ENCODE measurements around the gene RTN4RL1. TPM values are rescaled to one million over a fixed set of nuclear protein-coding genes. Genes with fewer than 3 reads are reported as not detected.

RTN4RL1 gene
- total and polyA plus RNA-seq, 7 donors = under 0.01 to 0.71 (median 0.48) TPM; not detected in 1

DNA sequence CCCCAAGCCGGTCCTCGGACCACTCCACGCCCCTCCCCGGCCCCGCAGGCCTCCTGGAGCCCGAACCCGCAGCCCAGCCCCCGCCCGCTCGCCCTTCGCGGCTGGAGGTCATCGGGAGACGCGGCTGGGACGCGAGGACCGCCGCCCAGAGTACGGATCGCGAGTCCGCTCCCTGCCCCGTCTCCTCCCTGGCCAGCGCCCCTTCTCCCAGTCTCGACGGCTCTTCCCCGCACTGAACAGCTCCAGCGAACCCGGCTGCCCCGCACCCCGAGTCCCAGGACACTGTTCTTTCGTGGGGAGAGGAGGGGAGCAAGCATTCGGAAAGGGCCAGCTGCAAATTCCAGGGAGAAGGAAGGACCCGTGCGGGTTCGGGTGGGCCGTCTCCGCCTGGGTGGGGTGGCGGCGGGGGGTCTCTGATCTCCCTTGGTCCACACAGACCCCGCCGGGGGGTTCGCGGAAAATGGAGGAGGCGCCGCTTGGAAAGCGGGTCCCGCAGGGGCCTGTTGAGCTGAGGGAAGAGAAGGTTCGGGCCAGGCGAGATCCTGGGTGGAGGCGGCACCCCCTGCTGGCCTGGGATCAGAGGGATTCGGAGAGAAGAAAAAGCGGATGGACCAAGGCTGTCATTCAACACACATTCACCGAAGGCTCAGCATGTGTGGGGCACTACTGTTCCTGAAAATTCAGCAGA is 632 bp upstream of the RTN4RL1 start:
- peak overlapping the region in 2 of 4 donors; percentile 19 to 20 for H3K27ac ChIP-seq
- H3K9me3 ChIP-seq = no peaks in the 10 kb centered on the region
- peak; percentile 83 for DNase-seq
- H3K27me3 ChIP-seq = peaks cover 20 to 74% (median 34%) of the 10 kb centered on the region in 3 donors
- H3K36me3 ChIP-seq = no peaks in the 10 kb centered on the region
- TF ChIP-seq, protein P1, sequence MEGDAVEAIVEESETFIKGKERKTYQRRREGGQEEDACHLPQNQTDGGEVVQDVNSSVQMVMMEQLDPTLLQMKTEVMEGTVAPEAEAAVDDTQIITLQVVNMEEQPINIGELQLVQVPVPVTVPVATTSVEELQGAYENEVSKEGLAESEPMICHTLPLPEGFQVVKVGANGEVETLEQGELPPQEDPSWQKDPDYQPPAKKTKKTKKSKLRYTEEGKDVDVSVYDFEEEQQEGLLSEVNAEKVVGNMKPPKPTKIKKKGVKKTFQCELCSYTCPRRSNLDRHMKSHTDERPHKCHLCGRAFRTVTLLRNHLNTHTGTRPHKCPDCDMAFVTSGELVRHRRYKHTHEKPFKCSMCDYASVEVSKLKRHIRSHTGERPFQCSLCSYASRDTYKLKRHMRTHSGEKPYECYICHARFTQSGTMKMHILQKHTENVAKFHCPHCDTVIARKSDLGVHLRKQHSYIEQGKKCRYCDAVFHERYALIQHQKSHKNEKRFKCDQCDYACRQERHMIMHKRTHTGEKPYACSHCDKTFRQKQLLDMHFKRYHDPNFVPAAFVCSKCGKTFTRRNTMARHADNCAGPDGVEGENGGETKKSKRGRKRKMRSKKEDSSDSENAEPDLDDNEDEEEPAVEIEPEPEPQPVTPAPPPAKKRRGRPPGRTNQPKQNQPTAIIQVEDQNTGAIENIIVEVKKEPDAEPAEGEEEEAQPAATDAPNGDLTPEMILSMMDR (IDR thresholded peaks at IDR 0.05) = peak; percentile 55 to 74 (median 60)
- TF ChIP-seq POLR2AphosphoS5 (IDR thresholded peaks at IDR 0.05) = no peak
- WGBS, 2 donors = 1 to 2% methylated on average over 55 of the region's 55 CpGs
- H3K4me3 ChIP-seq = peak overlapping the region; percentile 21 to 55 (median 48)
- peaks cover 0 to 38% (median 38%) of the 10 kb centered on the region in 4 donors for H3K4me1 ChIP-seq
- intact Hi-C loops (cut with DNase I) = loop anchor here (1.0 to 2.0 kb wide), 2 partner anchors 27 to 117 kb away; no protein-coding TSS in a partner anchor

DNA sequence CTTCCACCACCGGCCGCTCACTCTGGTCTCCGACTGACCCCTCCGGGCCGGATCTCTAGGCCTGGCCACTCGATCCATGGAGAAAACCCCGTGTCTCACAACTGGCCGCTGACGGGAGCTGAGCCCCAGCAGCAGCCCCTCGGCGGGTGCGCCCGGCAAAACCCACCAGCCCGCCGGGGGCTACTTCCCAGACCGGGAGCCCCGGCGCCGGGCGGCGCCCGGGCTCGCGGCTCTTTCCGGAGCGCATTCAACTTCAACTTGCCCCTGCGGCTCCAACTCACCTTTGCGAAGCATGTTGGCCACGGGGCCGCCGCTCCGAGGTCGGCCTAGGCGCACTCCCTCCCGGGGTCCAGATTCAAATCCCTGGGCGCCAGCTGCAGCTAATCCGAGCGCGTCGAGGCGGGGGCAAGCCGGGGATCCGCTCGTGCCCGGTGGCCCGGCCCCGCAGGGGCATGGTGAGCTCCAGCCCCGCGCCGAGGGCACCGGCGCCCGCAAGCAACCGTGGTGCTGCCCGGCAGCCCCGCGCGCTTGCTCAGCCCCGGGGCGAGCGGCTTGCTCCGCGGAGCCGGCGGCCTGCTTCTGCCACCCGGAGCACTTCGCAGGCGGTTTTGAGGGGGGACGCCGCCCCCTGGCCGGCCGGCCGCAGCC is 438 bp downstream of the RTN4RL1 start:
- Histone ChIP-seq H3K4me3 (peak overlapping the region; percentile 21 to 55 (median 48)), H3K27me3 (peaks cover 20 to 73% (median 34%) of the 10 kb centered on the region in 3 donors), H3K36me3 (no peaks in the 10 kb centered on the region), H3K9me3 (no peaks in the 10 kb centered on the region), H3K4me1 (peaks cover 0 to 35% (median 34%) of the 10 kb centered on the region in 4 donors), H3K27ac (no peak overlapping the region)
- DNase-seq = no peak
- WGBS, 2 donors = 1 to 2% methylated on average over 73 of the region's 73 CpGs
- intact Hi-C loops (cut with DNase I) = loop anchor here (2.0 kb wide), 1 partner anchor 26 kb away; no protein-coding TSS in a partner anchor
- TF ChIP-seq POLR2AphosphoS5 (IDR thresholded peaks at IDR 0.05) (no peak), POLR2A (IDR thresholded peaks at IDR 0.05) (no peak), EP300 (IDR thresholded peaks at IDR 0.05) (no peak)
- TF ChIP-seq, protein P1 (IDR thresholded peaks at IDR 0.05) = no peak

DNA sequence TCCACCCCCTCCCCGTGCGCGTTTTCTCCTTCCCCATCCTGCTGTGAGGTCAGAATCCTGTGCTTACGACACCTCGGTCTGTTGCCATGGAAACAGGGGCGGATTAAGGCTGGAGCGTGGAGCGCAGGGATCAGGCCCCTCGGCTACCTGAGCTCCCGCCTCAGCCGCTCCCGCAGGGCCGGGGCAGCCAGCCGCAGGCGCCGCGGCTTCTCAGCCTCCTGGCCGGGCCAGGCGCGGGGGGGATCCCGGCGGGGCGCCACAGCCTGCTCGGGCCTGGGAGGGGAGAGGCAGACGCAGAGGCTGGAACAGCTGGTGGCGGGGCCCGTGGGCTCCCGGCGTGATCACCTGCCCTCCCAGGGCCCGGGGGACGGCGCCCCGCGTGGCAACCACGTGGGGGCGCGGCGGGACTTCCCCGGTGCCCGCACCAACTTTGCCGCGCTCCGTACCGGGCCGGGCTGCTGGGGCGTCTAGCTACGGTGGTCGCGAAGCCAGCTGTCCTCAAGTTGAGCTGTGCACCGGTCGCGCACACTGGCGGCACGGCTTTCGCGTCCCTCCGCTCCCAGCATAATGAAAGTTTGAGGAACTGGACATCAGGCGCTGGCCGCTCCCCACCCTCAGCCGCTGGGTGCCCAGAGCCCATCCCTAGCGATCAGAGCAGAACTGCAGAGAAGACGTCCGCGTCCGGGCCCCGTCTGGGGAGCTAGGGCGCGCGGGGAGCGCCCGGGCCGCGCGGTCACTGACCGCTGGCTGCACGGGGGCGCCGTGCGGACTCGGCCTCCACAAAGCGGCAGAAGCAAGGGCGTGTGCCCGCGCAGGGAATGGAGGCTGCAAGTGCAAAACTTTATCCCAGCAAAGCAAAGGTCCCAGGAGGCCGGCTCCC is 1.2 kb downstream of the RTN4RL1 start:
- Histone ChIP-seq H3K9me3 (no peaks in the 10 kb centered on the region), H3K36me3 (no peaks in the 10 kb centered on the region), H3K27ac (no peak overlapping the region), H3K27me3 (peaks cover 20 to 67% (median 34%) of the 10 kb centered on the region in 3 donors), H3K4me1 (peaks cover 0 to 32% (median 30%) of the 10 kb centered on the region in 4 donors), H3K4me3 (peak overlapping the region; percentile 12 to 55 (median 48))
- TF ChIP-seq, protein P1 (IDR thresholded peaks at IDR 0.05) = no peak
- no peak for TF ChIP-seq POLR2AphosphoS5 (IDR thresholded peaks at IDR 0.05)
- no peak for TF ChIP-seq EP300 (IDR thresholded peaks at IDR 0.05)
- no peak for TF ChIP-seq POLR2A (IDR thresholded peaks at IDR 0.05)
- DNase-seq = peak; percentile 81
- intact Hi-C loops (cut with DNase I) = loop anchor here (2.0 kb wide), 1 partner anchor 25 kb away; no protein-coding TSS in a partner anchor
- 2 to 3% methylated on average over 85 of the region's 85 CpGs for WGBS, 2 donors

DNA sequence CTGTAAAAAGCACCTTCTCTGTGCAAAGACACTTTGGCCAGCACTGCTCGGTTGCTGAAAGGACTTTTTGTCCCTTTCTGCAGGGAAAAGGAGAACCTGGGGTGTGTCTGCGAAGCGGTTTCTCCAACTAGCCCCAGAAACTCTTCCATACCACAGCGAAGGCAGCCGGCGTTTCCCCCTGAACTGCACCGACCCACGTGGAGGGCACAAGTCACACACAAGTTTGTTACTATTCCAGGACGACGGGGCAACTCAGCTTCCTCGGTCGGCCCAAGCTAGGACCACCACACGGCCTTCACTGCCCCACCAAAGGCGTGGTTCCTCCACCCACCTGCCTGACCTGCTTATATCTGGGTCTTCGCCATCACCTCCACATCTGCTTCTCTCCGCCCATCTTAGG is 1.9 kb downstream of the RTN4RL1 start:
- Histone ChIP-seq H3K27ac (no peak overlapping the region), H3K27me3 (peaks cover 20 to 65% (median 34%) of the 10 kb centered on the region in 3 donors), H3K4me1 (peaks cover 0 to 32% (median 30%) of the 10 kb centered on the region in 4 donors), H3K4me3 (peak overlapping the region in 1 of 4 donors; percentile 55), H3K36me3 (no peaks in the 10 kb centered on the region), H3K9me3 (no peaks in the 10 kb centered on the region)
- DNase-seq = no peak
- intact Hi-C loops (cut with DNase I) = no loop called here
- no peak for TF ChIP-seq POLR2A (IDR thresholded peaks at IDR 0.05)
- TF ChIP-seq EP300 (IDR thresholded peaks at IDR 0.05) = no peak
- TF ChIP-seq, protein P1 (IDR thresholded peaks at IDR 0.05) = no peak
- TF ChIP-seq POLR2AphosphoS5 (IDR thresholded peaks at IDR 0.05) = no peak
- 40 to 46% methylated on average over 16 of the region's 16 CpGs for WGBS, 2 donors
